ENCODE results near the gene TMEM135. TPM values are rescaled to one million over a fixed set of nuclear protein-coding genes. Genes with fewer than 3 reads are reported as not detected.
"Not testable (repeated sequence)": the region's sequence is repeated elsewhere in the genome, so short reads cannot be mapped to it uniquely, and the experiment has no call there.

The TMEM135 gene
- total RNA-seq, 1 donor from 2014 or later, result 28.8 TPM

DNA sequence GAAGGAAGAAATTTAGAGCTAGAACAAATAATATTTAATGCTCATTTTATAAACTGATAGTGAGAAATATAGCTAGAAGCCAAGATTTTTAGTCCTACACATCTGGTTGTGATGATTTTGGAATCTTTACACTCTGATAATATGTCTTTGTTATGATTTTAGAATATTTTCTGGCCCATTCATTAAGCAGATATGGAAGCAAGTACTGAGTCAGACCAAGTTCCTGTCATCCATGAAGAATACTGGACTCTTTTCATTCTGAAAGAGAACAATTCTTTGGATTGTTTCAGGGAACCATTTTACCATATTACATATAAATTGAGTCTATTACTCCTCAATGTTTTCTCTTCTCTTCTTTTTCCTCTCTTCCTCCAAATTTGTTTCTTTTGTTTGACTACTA is 227.4 kb downstream of the TMEM135 start:
- no peaks in the 10 kb centered on the region for H3K27me3 Mint-ChIP-seq (ENCODE audit: insufficient read depth)
- intact Hi-C loops (cut with micrococcal nuclease), result no loop called here
- no peaks in the 10 kb centered on the region for H3K36me3 Mint-ChIP-seq (ENCODE audit: low read depth)
- no peak overlapping the region for H3K27ac Mint-ChIP-seq
- no peak for DNase-seq (ENCODE audit: low spot score)
- no peaks in the 10 kb centered on the region for H3K9me3 Mint-ChIP-seq
- H3K4me1 Mint-ChIP-seq (ENCODE audit: low read depth), result no peaks in the 10 kb centered on the region
- H3K4me3 Mint-ChIP-seq, result no peak overlapping the region

DNA sequence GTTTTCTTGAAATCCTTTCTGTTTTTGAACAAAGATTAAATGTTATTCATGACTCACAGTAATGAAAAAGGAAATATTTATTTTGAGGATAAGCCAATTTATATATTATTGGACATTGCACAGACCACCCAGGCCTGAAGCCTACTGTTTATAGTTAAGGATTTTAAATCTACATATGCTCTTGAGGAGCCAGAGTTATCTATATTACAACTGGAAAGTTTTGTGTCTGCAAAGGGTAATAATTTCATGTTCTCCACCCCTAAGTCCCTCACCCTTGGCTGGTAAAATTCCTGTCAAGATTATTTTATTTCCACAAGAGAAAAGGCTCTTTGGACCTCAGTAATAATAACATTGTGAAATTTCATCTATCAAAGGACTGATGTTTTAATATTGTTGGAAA is 228.2 kb downstream of the TMEM135 start:
- H3K27me3 Mint-ChIP-seq (ENCODE audit: insufficient read depth), result no peaks in the 10 kb centered on the region
- no peak overlapping the region for H3K4me3 Mint-ChIP-seq
- H3K9me3 Mint-ChIP-seq, result no peaks in the 10 kb centered on the region
- H3K4me1 Mint-ChIP-seq (ENCODE audit: low read depth), result no peaks in the 10 kb centered on the region
- no peak overlapping the region for H3K27ac Mint-ChIP-seq
- intact Hi-C loops (cut with micrococcal nuclease), result no loop called here
- DNase-seq (ENCODE audit: low spot score), result no peak
- no peaks in the 10 kb centered on the region for H3K36me3 Mint-ChIP-seq (ENCODE audit: low read depth)

DNA sequence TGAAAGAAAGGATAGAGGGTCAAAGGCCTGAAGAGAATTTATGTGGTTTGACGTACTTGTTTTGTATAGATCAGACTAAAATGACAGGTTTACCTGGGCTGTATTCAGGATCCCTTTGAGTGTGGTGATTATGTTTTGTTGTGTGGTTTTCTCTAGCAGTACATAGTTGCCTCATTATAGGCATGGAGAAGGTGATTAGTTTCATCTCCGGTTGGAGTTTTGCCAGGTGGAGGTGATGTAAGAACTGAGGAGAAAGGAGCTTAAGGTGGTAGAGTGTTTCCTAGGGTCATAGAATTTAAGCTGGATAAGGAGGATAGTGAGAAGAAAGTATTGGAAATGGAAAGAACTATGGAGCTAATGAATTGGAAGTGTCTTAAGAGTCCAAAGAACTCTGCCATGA is 229.0 kb downstream of the TMEM135 start:
- no peak for DNase-seq (ENCODE audit: low spot score)
- H3K36me3 Mint-ChIP-seq (ENCODE audit: low read depth), result no peaks in the 10 kb centered on the region
- no peaks in the 10 kb centered on the region for H3K27me3 Mint-ChIP-seq (ENCODE audit: insufficient read depth)
- no peak overlapping the region for H3K4me3 Mint-ChIP-seq
- no peak overlapping the region for H3K27ac Mint-ChIP-seq
- H3K4me1 Mint-ChIP-seq (ENCODE audit: low read depth), result no peaks in the 10 kb centered on the region
- intact Hi-C loops (cut with micrococcal nuclease), result no loop called here
- no peaks in the 10 kb centered on the region for H3K9me3 Mint-ChIP-seq

DNA sequence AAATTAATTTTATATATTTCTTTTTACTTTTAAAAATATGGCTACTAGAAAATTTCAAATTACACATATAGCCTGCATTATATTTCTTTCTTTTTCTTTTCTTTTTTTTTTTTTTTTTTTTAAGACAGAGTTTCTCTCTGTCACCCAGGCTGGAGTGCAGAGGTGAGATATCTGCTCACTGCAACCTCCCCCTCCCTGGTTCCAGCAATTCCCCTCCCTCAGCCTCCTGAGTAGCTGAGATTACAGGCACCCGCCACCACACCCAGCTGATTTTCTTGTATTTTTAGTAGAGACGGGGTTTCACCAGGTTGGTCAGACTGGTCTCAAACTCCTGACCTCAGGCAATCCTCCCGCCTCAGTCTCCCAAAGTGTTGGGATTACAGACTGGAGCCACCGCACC is 234.2 kb downstream of the TMEM135 start:
- H3K27ac Mint-ChIP-seq; H3K9me3 Mint-ChIP-seq; DNase-seq (ENCODE audit: low spot score); H3K4me3 Mint-ChIP-seq; H3K36me3 Mint-ChIP-seq (ENCODE audit: low read depth); intact Hi-C loops (cut with micrococcal nuclease); H3K27me3 Mint-ChIP-seq (ENCODE audit: insufficient read depth); H3K4me1 Mint-ChIP-seq (ENCODE audit: low read depth): not testable (repeated sequence)

DNA sequence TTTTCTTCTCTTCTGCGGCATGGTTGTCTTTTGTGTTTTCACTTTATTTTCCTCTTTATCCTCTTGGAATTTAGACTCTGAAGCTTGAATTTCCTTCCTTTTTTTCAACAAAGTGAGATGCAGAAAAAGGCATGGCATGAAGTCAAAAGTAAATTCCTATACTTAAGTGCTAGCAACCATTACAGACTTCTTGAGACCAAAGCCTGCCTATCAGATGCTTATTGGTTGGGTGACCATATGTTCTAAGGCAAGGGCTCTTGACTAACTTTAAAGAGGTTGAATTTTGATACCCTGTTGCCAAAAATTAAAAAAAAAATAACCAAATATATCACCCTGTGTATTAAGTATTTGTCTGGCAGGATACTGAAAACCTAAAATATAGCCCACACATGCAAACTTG is 237.4 kb downstream of the TMEM135 start:
- H3K27me3 Mint-ChIP-seq (ENCODE audit: insufficient read depth), result no peaks in the 10 kb centered on the region
- intact Hi-C loops (cut with micrococcal nuclease), result no loop called here
- H3K9me3 Mint-ChIP-seq, result no peaks in the 10 kb centered on the region
- no peaks in the 10 kb centered on the region for H3K4me1 Mint-ChIP-seq (ENCODE audit: low read depth)
- H3K27ac Mint-ChIP-seq, result no peak overlapping the region
- H3K4me3 Mint-ChIP-seq, result no peak overlapping the region
- DNase-seq (ENCODE audit: low spot score), result no peak
- no peaks in the 10 kb centered on the region for H3K36me3 Mint-ChIP-seq (ENCODE audit: low read depth)

DNA sequence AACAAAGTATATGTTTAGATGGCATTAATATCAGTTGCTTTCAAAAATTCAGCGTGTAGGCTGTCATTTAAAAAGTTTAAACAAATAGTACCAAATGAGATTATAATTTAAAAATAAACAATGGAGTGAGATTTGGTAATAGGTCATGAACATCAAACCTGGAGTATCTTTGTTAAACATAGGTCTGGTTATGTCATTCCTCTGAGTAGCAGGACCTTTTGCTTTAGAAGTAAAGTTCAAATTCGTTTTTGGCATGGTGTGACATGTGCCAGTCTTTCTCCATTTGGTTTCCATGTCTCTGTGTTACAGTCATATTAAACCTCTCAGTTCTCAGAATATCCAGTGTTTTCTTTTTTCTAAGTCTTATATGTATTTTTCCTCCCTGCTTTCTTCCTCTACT is 242.4 kb downstream of the TMEM135 start:
- no peak overlapping the region for H3K27ac Mint-ChIP-seq
- H3K4me1 Mint-ChIP-seq (ENCODE audit: low read depth), result no peaks in the 10 kb centered on the region
- DNase-seq (ENCODE audit: low spot score), result no peak
- H3K27me3 Mint-ChIP-seq (ENCODE audit: insufficient read depth), result no peaks in the 10 kb centered on the region
- no peaks in the 10 kb centered on the region for H3K36me3 Mint-ChIP-seq (ENCODE audit: low read depth)
- no peaks in the 10 kb centered on the region for H3K9me3 Mint-ChIP-seq
- intact Hi-C loops (cut with micrococcal nuclease), result no loop called here
- H3K4me3 Mint-ChIP-seq, result no peak overlapping the region

DNA sequence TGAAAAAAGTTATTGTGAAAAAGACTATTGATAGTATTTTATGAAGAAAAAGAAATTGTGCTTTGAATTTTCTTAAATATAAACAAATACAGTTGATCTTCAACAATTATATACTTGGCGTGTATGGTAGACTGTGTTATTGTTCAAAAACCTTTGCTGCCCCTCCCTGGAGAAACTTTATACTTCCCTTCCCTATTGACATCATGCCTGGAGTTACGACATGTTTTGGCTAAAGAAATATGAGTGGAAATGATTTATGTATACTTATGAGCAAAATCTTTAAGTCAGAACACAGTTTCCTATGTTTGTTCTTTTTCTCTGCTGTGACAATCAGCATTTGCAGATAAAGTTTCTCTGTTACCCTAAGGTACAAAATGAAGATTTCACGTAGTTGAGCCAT is 243.8 kb downstream of the TMEM135 start:
- H3K9me3 Mint-ChIP-seq, result no peaks in the 10 kb centered on the region
- intact Hi-C loops (cut with micrococcal nuclease), result no loop called here
- no peak overlapping the region for H3K27ac Mint-ChIP-seq

DNA sequence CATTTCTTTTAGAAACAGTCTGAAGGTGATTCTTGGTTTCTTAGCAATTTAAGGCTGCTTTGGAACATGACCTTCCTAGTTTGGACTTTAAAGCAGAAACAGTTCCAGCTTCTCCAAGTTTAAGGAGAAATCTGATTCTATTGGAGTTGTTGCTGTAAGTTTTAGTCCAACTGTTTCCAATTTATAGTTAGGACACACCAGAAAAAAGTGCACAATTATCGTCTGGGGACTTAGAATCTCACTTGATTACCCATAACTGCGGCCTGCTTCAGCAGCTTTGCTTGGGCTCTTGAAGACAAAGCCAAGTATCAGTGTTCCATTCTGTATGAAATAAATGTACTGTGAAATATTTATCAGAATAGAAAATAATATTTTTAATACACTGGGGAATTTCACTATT is 246.6 kb downstream of the TMEM135 start:
- Mint-ChIP-seq H3K27me3 (ENCODE audit: insufficient read depth) (no peaks in the 10 kb centered on the region), H3K36me3 (ENCODE audit: low read depth) (peaks cover 3% of the 10 kb centered on the region), H3K4me3 (no peak overlapping the region), H3K9me3 (no peaks in the 10 kb centered on the region), H3K4me1 (ENCODE audit: low read depth) (no peaks in the 10 kb centered on the region), H3K27ac (no peak overlapping the region)
- DNase-seq (ENCODE audit: low spot score), result no peak
- intact Hi-C loops (cut with micrococcal nuclease), result no loop called here

More for the DNA sequence above, 243.8 kb downstream of the TMEM135 start:
- no peaks in the 10 kb centered on the region for H3K27me3 Mint-ChIP-seq (ENCODE audit: insufficient read depth)
- peaks cover 3% of the 10 kb centered on the region for H3K36me3 Mint-ChIP-seq (ENCODE audit: low read depth)
- H3K4me1 Mint-ChIP-seq (ENCODE audit: low read depth), result no peaks in the 10 kb centered on the region
- no peak for DNase-seq (ENCODE audit: low spot score)
- H3K4me3 Mint-ChIP-seq, result no peak overlapping the region

DNA sequence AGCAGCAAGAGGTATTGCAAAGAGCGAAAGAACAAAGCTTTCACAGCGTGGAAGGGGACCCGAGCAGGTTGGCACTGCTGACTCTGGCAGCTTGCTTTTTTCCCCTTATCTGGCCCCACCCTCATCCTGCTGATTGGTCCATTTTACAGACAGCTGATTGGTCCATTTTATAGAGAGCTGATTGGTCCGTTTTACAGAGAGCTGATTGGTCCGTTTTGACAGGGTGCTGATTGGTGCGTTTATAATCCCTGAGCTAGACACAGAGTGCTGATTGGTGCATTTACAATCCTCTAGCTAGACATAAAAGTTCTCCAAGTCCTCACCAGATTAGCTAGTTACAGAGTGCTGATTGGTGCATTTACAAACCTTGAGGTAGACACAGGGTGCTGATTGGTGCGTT is 247.9 kb downstream of the TMEM135 start:
- H3K4me1 Mint-ChIP-seq (ENCODE audit: low read depth); H3K27ac Mint-ChIP-seq; H3K4me3 Mint-ChIP-seq; intact Hi-C loops (cut with micrococcal nuclease); H3K9me3 Mint-ChIP-seq; H3K36me3 Mint-ChIP-seq (ENCODE audit: low read depth); DNase-seq (ENCODE audit: low spot score); H3K27me3 Mint-ChIP-seq (ENCODE audit: insufficient read depth): not testable (repeated sequence)

DNA sequence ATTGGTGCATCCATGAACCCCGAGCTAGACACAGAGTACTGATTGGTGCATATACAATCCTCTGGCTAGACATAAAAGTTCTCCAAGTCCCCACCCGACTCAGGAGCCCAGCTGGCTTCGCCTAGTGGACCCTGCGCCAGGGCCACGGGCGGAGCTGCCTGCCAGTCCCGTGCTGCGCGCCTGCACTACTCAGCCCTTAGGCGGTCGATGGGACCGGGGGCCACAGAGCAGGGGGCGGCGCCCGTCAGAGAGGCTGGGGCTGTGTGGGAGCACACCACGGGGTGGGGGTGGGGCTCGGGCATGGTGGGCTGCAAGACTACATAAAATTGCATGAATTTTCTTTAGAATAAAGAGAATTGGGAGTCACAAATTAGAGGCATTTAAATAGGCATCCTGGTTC is 248.6 kb downstream of the TMEM135 start:
- no peaks in the 10 kb centered on the region for H3K4me1 Mint-ChIP-seq (ENCODE audit: low read depth)
- no peak overlapping the region for H3K4me3 Mint-ChIP-seq
- no peaks in the 10 kb centered on the region for H3K9me3 Mint-ChIP-seq
- no peaks in the 10 kb centered on the region for H3K27me3 Mint-ChIP-seq (ENCODE audit: insufficient read depth)
- peaks cover 3% of the 10 kb centered on the region for H3K36me3 Mint-ChIP-seq (ENCODE audit: low read depth)
- DNase-seq (ENCODE audit: low spot score), result no peak
- intact Hi-C loops (cut with micrococcal nuclease), result no loop called here
- no peak overlapping the region for H3K27ac Mint-ChIP-seq

DNA sequence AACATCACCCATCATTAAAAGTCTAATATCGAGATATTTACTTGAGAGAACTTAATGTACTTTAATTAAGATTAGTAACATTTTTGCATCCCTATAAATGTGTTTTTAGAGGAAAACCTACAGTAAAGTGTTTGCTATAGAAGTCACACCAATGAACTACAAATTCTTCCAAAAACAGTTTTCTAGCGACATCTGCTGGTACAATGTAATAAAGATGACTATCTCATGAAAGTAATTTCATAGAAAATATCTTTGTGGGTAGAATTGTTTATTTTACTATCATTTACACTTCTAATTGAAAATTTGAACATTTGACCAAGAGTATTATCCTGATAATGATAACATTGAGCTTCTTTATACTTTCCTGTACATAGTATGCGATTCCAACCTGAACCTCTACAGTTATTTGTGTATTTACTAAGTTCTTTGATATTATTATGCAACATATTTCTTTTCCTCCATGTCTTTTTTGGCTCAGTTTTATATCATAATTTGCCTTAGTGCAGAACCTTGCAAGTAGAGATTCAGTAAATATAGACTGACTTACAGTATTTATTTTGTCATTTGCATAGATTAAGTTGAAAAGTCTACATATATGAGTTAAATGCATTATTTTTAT is 252.7 kb downstream of the TMEM135 start:
- Mint-ChIP-seq H3K9me3 (no peaks in the 10 kb centered on the region), H3K4me3 (no peak overlapping the region), H3K36me3 (ENCODE audit: low read depth) (peaks cover under 1% of the 10 kb centered on the region), H3K27ac (no peak overlapping the region), H3K27me3 (ENCODE audit: insufficient read depth) (no peaks in the 10 kb centered on the region), H3K4me1 (ENCODE audit: low read depth) (no peaks in the 10 kb centered on the region)
- no peak for DNase-seq (ENCODE audit: low spot score)
- intact Hi-C loops (cut with micrococcal nuclease), result loop anchor here (1.0 to 5.0 kb wide), 6 partner anchors 193 to 420 kb away; partner anchors contain the start of gene TMEM135

DNA sequence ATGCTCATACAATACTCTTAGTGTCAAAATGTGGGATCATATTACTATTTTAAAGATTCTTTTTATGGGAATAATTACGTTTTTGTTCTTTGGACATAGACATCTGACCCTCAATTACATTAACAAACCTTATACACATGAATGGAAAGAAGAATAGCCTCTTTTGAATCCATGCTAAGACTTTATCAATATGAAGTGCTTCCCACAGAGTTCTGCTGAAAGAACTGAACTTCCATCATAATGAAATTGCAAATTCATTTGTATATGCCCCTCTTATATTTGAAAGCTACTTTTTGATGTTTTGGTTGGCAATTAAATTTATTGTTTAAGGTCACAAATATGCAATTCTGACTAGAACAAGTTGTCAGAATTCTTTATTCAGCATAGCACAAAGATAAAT is 254.9 kb downstream of the TMEM135 start:
- intact Hi-C loops (cut with micrococcal nuclease), result loop anchor here (5.0 kb wide), 1 partner anchor 195 kb away; no protein-coding TSS in a partner anchor
- DNase-seq (ENCODE audit: low spot score), result no peak
- H3K9me3 Mint-ChIP-seq, result no peaks in the 10 kb centered on the region
- no peak overlapping the region for H3K4me3 Mint-ChIP-seq
- H3K27me3 Mint-ChIP-seq (ENCODE audit: insufficient read depth), result no peaks in the 10 kb centered on the region
- H3K4me1 Mint-ChIP-seq (ENCODE audit: low read depth), result no peaks in the 10 kb centered on the region
- H3K27ac Mint-ChIP-seq, result no peak overlapping the region
- H3K36me3 Mint-ChIP-seq (ENCODE audit: low read depth), result peaks cover 2% of the 10 kb centered on the region

DNA sequence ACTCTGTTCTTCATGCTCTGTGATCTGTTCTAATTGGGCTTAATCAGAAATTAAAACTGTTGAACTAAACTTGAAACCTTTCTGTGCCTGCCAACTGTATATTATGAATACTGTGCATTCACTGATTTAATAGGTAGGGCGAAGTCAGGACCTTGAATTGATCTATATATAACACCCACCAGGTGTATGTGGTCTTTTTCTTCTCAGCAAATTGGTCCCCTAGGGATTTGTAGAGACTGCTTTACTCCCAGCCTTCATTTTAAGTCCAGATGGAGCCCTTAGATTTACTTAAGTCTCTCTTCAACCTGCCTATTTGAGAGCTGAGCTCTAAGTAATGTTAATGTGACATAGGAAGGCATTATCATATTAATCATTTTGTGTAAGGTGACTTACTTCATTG is 257.5 kb downstream of the TMEM135 start:
- intact Hi-C loops (cut with micrococcal nuclease), result no loop called here
- Mint-ChIP-seq H3K4me3 (no peak overlapping the region), H3K27me3 (ENCODE audit: insufficient read depth) (no peaks in the 10 kb centered on the region)

DNA sequence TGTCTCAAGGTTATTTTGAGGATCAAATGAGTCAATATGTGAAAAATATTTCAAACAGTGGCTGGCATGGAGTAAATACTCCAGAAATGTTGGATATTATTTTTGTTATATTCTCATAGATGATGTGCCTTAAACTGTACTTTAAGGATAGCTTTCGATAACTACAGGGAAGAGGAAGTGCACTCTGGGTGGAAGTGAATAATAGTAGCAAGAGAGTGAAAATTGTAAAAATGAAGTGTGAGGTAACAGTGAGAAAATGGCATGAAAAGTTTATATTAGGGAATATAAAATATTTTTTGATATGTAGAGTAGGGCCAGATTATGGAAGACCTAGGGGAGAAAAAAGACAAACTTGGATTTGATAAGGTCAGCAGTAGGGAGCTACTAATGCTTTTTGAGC is 258.9 kb downstream of the TMEM135 start:
- intact Hi-C loops (cut with micrococcal nuclease), result no loop called here
- Mint-ChIP-seq H3K4me1 (ENCODE audit: low read depth) (peaks cover 12% of the 10 kb centered on the region), H3K36me3 (ENCODE audit: low read depth) (peaks cover 2% of the 10 kb centered on the region), H3K4me3 (no peak overlapping the region), H3K27ac (no peak overlapping the region), H3K27me3 (ENCODE audit: insufficient read depth) (no peaks in the 10 kb centered on the region), H3K9me3 (no peaks in the 10 kb centered on the region)
- DNase-seq (ENCODE audit: low spot score), result no peak

More for the DNA sequence above, 257.5 kb downstream of the TMEM135 start:
- H3K4me1 Mint-ChIP-seq (ENCODE audit: low read depth), result peaks cover 2% of the 10 kb centered on the region
- H3K9me3 Mint-ChIP-seq, result no peaks in the 10 kb centered on the region
- no peak overlapping the region for H3K27ac Mint-ChIP-seq
- no peak for DNase-seq (ENCODE audit: low spot score)
- peaks cover 2% of the 10 kb centered on the region for H3K36me3 Mint-ChIP-seq (ENCODE audit: low read depth)

All from activated T-helper 1 cell treated with anti-CD3 and anti-CD28 coated beads, Interleukin-12 subunit alpha, Interleukin-12 subunit beta, Interleukin-2, Interleukin-4 antibody, amounts not matched to agents 30 ng/mL and 10 ng/mL and 1 ng/mL, durations not matched to agents 14 hours and 24 hours and 36 hours (primary cell).